Effector memory CD8-positive, alpha-beta T cell (primary cell): Measurements from ENCODE around the gene TRABD2B.

Experiments
- ATAC-seq: fragments of 150-1000 bp; cut with Tn5 transposase; replicated peaks from 2 replicates; pipeline ENCODE4 v1.10.0; 2021; ENCODE audit warnings: mild to moderate bottlenecking, moderate library complexity
- DNase-seq, 3 experiments: peaks; one replicate each; pipeline ENCODE4 v3.0.0; 2021
- H3K27ac Mint-ChIP-seq, 2 donors: one replicate each; pipeline ENCODE4 v1.8.0; 2022; ENCODE audit warnings: mild to moderate bottlenecking in 2 of 2, mixed read lengths in 2 of 2, moderate library complexity in 2 of 2
- H3K27me3 Mint-ChIP-seq, 2 donors: one replicate each; pipeline ENCODE4 v1.8.0; 2022; ENCODE audit warnings: mixed read lengths in 2 of 2
- H3K36me3 Mint-ChIP-seq: one replicate; pipeline ENCODE4 v1.8.0; 2022; ENCODE audit warnings: mild to moderate bottlenecking, moderate library complexity, mixed read lengths; ENCODE audit not compliant: insufficient read depth
- H3K4me1 Mint-ChIP-seq, 2 donors: one replicate each; pipeline ENCODE4 v1.8.0; 2022; ENCODE audit warnings: low read depth in 2 of 2, mixed read lengths in 2 of 2
- H3K4me3 Mint-ChIP-seq, 2 donors: one replicate each; pipeline ENCODE4 v1.8.0; 2022; ENCODE audit warnings: mild to moderate bottlenecking in 2 of 2, mixed read lengths in 2 of 2, moderate library complexity in 2 of 2
- H3K9me3 Mint-ChIP-seq, 2 donors: one replicate each; pipeline ENCODE4 v1.8.0; 2022; ENCODE audit warnings: mixed read lengths in 2 of 2

The TRABD2B gene

GRCh38 chr1:47722909-47723580 lies 274.1 kb downstream of the TRABD2B start:
- Mint-ChIP-seq H3K36me3 (no peaks in the 10 kb centered on the region), H3K27me3 (peaks cover 67 to 87% of the 10 kb centered on the region in 2 donors), H3K9me3 (no peaks in the 10 kb centered on the region), H3K27ac (no peak overlapping the region), H3K4me1 (peaks cover 5 to 8% of the 10 kb centered on the region in 2 donors), H3K4me3 (no peak overlapping the region)
- ATAC-seq (no peak), DNase-seq (no peak)

- H3K9me3 Mint-ChIP-seq: no peaks in the 10 kb centered on the region
- DNase-seq: no peak
- no peaks in the 10 kb centered on the region for H3K36me3 Mint-ChIP-seq
- H3K27ac Mint-ChIP-seq: no peak overlapping the region
- peaks cover 67 to 87% of the 10 kb centered on the region in 2 donors for H3K27me3 Mint-ChIP-seq
- no peak overlapping the region for H3K4me3 Mint-ChIP-seq
- no peak for ATAC-seq
- peaks cover 5 to 8% of the 10 kb centered on the region in 2 donors for H3K4me1 Mint-ChIP-seq
Observed at GRCh38 chr1:47722101-47722500, 275.1 kb downstream of the TRABD2B start.

- Mint-ChIP-seq H3K9me3 (no peaks in the 10 kb centered on the region), H3K4me1 (no peaks in the 10 kb centered on the region), H3K27ac (no peak overlapping the region), H3K36me3 (no peaks in the 10 kb centered on the region), H3K27me3 (peaks cover 67 to 89% of the 10 kb centered on the region in 2 donors), H3K4me3 (no peak overlapping the region)
- DNase-seq (no peak), ATAC-seq (no peak)
Observed at GRCh38 chr1:47720111-47720510, 277.1 kb downstream of the TRABD2B start.

GRCh38 chr1:47717341-47717740 lies 279.8 kb downstream of the TRABD2B start:
- Mint-ChIP-seq H3K9me3 (no peaks in the 10 kb centered on the region), H3K4me1 (no peaks in the 10 kb centered on the region), H3K27ac (no peak overlapping the region), H3K27me3 (peaks cover 77 to 92% of the 10 kb centered on the region in 2 donors), H3K36me3 (no peaks in the 10 kb centered on the region), H3K4me3 (no peak overlapping the region)
- DNase-seq: no peak
- no peak for ATAC-seq

- Mint-ChIP-seq H3K36me3 (no peaks in the 10 kb centered on the region), H3K9me3 (no peaks in the 10 kb centered on the region), H3K4me1 (peaks cover 0 to 10% of the 10 kb centered on the region in 2 donors), H3K4me3 (no peak overlapping the region), H3K27ac (no peak overlapping the region), H3K27me3 (peaks cover 69 to 92% of the 10 kb centered on the region in 2 donors)
- ATAC-seq: no peak
- no peak for DNase-seq
Observed at GRCh38 chr1:47713975-47714767, 283.0 kb downstream of the TRABD2B start.

GRCh38 chr1:47713333-47713953 lies 283.7 kb downstream of the TRABD2B start:
- no peaks in the 10 kb centered on the region for H3K36me3 Mint-ChIP-seq
- no peak overlapping the region for H3K4me3 Mint-ChIP-seq
- ATAC-seq (no peak), DNase-seq (no peak)
- no peak overlapping the region for H3K27ac Mint-ChIP-seq
- H3K4me1 Mint-ChIP-seq: peaks cover 0 to 13% of the 10 kb centered on the region in 2 donors
- H3K27me3 Mint-ChIP-seq: peaks cover 76 to 99% of the 10 kb centered on the region in 2 donors
- no peaks in the 10 kb centered on the region for H3K9me3 Mint-ChIP-seq

- ATAC-seq: no peak
- DNase-seq: no peak
- Mint-ChIP-seq H3K9me3 (no peaks in the 10 kb centered on the region), H3K4me1 (peaks cover 4 to 13% of the 10 kb centered on the region in 2 donors), H3K36me3 (no peaks in the 10 kb centered on the region), H3K27ac (no peak overlapping the region), H3K27me3 (peaks cover 81 to 100% of the 10 kb centered on the region in 2 donors), H3K4me3 (no peak overlapping the region)
Observed at GRCh38 chr1:47712596-47713299, 284.4 kb downstream of the TRABD2B start.

- Mint-ChIP-seq H3K4me3 (no peak overlapping the region), H3K27me3 (peaks cover 82 to 100% of the 10 kb centered on the region in 2 donors), H3K27ac (no peak overlapping the region), H3K4me1 (peaks cover 4 to 13% of the 10 kb centered on the region in 2 donors), H3K36me3 (no peaks in the 10 kb centered on the region), H3K9me3 (no peaks in the 10 kb centered on the region)
- ATAC-seq: no peak
- DNase-seq: no peak
Observed at GRCh38 chr1:47711848-47712492, 285.2 kb downstream of the TRABD2B start.

GRCh38 chr1:47711184-47711847 lies 285.9 kb downstream of the TRABD2B start:
- no peaks in the 10 kb centered on the region for H3K36me3 Mint-ChIP-seq
- peak overlapping the region in 1 of 2 donors; percentile 55 for H3K4me3 Mint-ChIP-seq
- no peak overlapping the region for H3K27ac Mint-ChIP-seq
- no peak for DNase-seq
- H3K27me3 Mint-ChIP-seq: peaks cover 80 to 97% of the 10 kb centered on the region in 2 donors
- no peak for ATAC-seq
- H3K9me3 Mint-ChIP-seq: no peaks in the 10 kb centered on the region
- H3K4me1 Mint-ChIP-seq: peaks cover 4 to 13% of the 10 kb centered on the region in 2 donors
